Measurements from ENCODE around the gene NUP210L. TPM values are rescaled to one million over a fixed set of nuclear protein-coding genes. Genes with fewer than 3 reads are reported as not detected.
"Not testable (repeated sequence)": the region's sequence is repeated elsewhere in the genome, so short reads cannot be mapped to it uniquely, and the experiment has no call there.

Gene NUP210L
- total RNA-seq, 4 donors from 2014 or later = 0.18 TPM; not detected in 3

- no peak for DNase-seq
- no peaks in the 10 kb centered on the region for H3K36me3 ChIP-seq
- TF ChIP-seq CTCF (IDR thresholded peaks at IDR 0.05) (no peak), POLR2A (IDR thresholded peaks at IDR 0.05) (no peak)
- no peak overlapping the region for H3K27ac ChIP-seq
- H3K4me3 ChIP-seq = no peak overlapping the region
- no peaks in the 10 kb centered on the region for H3K4me1 ChIP-seq
- H3K27me3 ChIP-seq = no peaks in the 10 kb centered on the region
- H3K9me3 ChIP-seq = no peaks in the 10 kb centered on the region
These were observed 39.7 kb downstream of the NUP210L start for GRCh38 chr1:154115180-154115579.

GRCh38 chr1:154104433-154105082 is 50.3 kb downstream of the NUP210L start:
- no peaks in the 10 kb centered on the region for H3K36me3 ChIP-seq

GRCh38 chr1:154100141-154100540 is 54.7 kb downstream of the NUP210L start:
- H3K4me1 ChIP-seq, H3K9me3 ChIP-seq, H3K36me3 ChIP-seq: not testable (repeated sequence)

More at GRCh38 chr1:154104433-154105082, 50.3 kb downstream of the NUP210L start:
- Histone ChIP-seq H3K4me1 (no peaks in the 10 kb centered on the region), H3K4me3 (no peak overlapping the region), H3K27ac (no peak overlapping the region), H3K27me3 (no peaks in the 10 kb centered on the region), H3K9me3 (no peaks in the 10 kb centered on the region)
- no peak for DNase-seq
- TF ChIP-seq CTCF (IDR thresholded peaks at IDR 0.05) (no peak), POLR2A (IDR thresholded peaks at IDR 0.05) (no peak)

GRCh38 chr1:154097873-154098272 is 57.0 kb downstream of the NUP210L start:
- H3K4me1 ChIP-seq = no peaks in the 10 kb centered on the region
- TF ChIP-seq POLR2A (IDR thresholded peaks at IDR 0.05) = no peak
- TF ChIP-seq CTCF (IDR thresholded peaks at IDR 0.05) = no peak
- DNase-seq = no peak

More at GRCh38 chr1:154100141-154100540, 54.7 kb downstream of the NUP210L start:
- H3K27me3 ChIP-seq, DNase-seq, H3K4me3 ChIP-seq, H3K27ac ChIP-seq: not testable (repeated sequence)

GRCh38 chr1:154095456-154096060 is 59.3 kb downstream of the NUP210L start:
- Histone ChIP-seq H3K9me3 (no peaks in the 10 kb centered on the region), H3K4me1 (no peaks in the 10 kb centered on the region), H3K27ac (no peak overlapping the region), H3K4me3 (no peak overlapping the region), H3K27me3 (peaks cover 0 to 4% of the 10 kb centered on the region in 2 donors), H3K36me3 (no peaks in the 10 kb centered on the region)
- no peak for DNase-seq
- TF ChIP-seq CTCF (IDR thresholded peaks at IDR 0.05) = no peak
- TF ChIP-seq POLR2A (IDR thresholded peaks at IDR 0.05) = no peak

More at GRCh38 chr1:154097873-154098272, 57.0 kb downstream of the NUP210L start:
- Histone ChIP-seq H3K27me3 (peaks cover 0 to 4% of the 10 kb centered on the region in 2 donors), H3K27ac (no peak overlapping the region), H3K9me3 (no peaks in the 10 kb centered on the region), H3K36me3 (no peaks in the 10 kb centered on the region), H3K4me3 (no peak overlapping the region)

GRCh38 chr1:154094411-154094810 is 60.5 kb downstream of the NUP210L start:
- no peaks in the 10 kb centered on the region for H3K9me3 ChIP-seq
- no peak for DNase-seq
- no peak overlapping the region for H3K27ac ChIP-seq
- no peak overlapping the region for H3K4me3 ChIP-seq
- no peaks in the 10 kb centered on the region for H3K4me1 ChIP-seq
- TF ChIP-seq CTCF (IDR thresholded peaks at IDR 0.05) = no peak
- TF ChIP-seq POLR2A (IDR thresholded peaks at IDR 0.05) = no peak
- peaks cover 0 to 4% of the 10 kb centered on the region in 2 donors for H3K27me3 ChIP-seq
- H3K36me3 ChIP-seq = no peaks in the 10 kb centered on the region
